ENCODE data around the gene RNF167.
A peak's percentile ranks its signal among the peaks of the same experiment; 100 is the strongest.
"Not testable (repeated sequence)": the region's sequence is repeated elsewhere in the genome, so short reads cannot be mapped to it uniquely, and the experiment has no call there.

The RNF167 gene

GRCh38 chr17:4903051-4903818, 36.8 kb upstream of the RNF167 start, which contains the start of gene CHRNE:
Gene CHRNE (minus strand): TSS chr17:4903098. CDS start chr17:4903063, 35 bp downstream.
- peak; percentile 86 for DNase-seq

GRCh38 chr17:4906642-4907041, 33.4 kb upstream of the RNF167 start:
- DNase-seq = not testable (repeated sequence)

- no peak for DNase-seq
These were observed 31.8 kb upstream of the RNF167 start for GRCh38 chr17:4908301-4908700.

- DNase-seq = peak; percentile 87
These were observed 31.2 kb upstream of the RNF167 start for GRCh38 chr17:4908711-4909496.

GRCh38 chr17:4913994-4914393, 26.1 kb upstream of the RNF167 start:
- DNase-seq = no peak

GRCh38 chr17:4914551-4914950, 25.5 kb upstream of the RNF167 start:
- DNase-seq = not testable (repeated sequence)

GRCh38 chr17:4919511-4920047, 20.5 kb upstream of the RNF167 start:
- DNase-seq = no peak

- DNase-seq = no peak
These were observed 19.6 kb upstream of the RNF167 start for GRCh38 chr17:4920351-4921048.

GRCh38 chr17:4921320-4921719, 18.7 kb upstream of the RNF167 start:
- no peak for DNase-seq

- not testable (repeated sequence) for DNase-seq
These were observed 13.3 kb upstream of the RNF167 start for GRCh38 chr17:4926577-4927335.

- no peak for DNase-seq
These were observed 11.2 kb upstream of the RNF167 start for GRCh38 chr17:4928881-4929280.

GRCh38 chr17:4931963-4932362, 8.1 kb upstream of the RNF167 start, which contains the start of gene GP1BA:
Gene GP1BA (plus strand): TSS chr17:4932277. CDS start chr17:4932605, 328 bp downstream.
- DNase-seq = peak; percentile 12

- DNase-seq = no peak
These were observed 7.3 kb upstream of the RNF167 start for GRCh38 chr17:4932756-4933155.

GRCh38 chr17:4933646-4934045, 6.4 kb upstream of the RNF167 start:
- DNase-seq = no peak

- peak; percentile 60 for DNase-seq
These were observed 5.7 kb upstream of the RNF167 start for GRCh38 chr17:4934173-4934979.

- no peak for DNase-seq
These were observed 4.4 kb upstream of the RNF167 start for GRCh38 chr17:4935650-4936049.

- no peak for DNase-seq
These were observed 3.6 kb upstream of the RNF167 start for GRCh38 chr17:4936436-4936835.

GRCh38 chr17:4937553-4937952, 2.5 kb upstream of the RNF167 start:
- DNase-seq = no peak

GRCh38 chr17:4938069-4938491, 2.0 kb upstream of the RNF167 start:
- DNase-seq = no peak

- peak; percentile 35 for DNase-seq
These were observed 1.2 kb upstream of the RNF167 start for GRCh38 chr17:4938688-4939545.

- no peak for DNase-seq
These were observed 597 bp upstream of the RNF167 start for GRCh38 chr17:4939546-4939795.

Measured in hematopoietic multipotent progenitor cell treated with erythropoietin and hydrocortisone succinate and interleukin-3 and kit ligand, for 8 days (in vitro differentiated cells).